ENCODE results near the gene ACER1.

- TF ChIP-seq CTCF (optimal IDR thresholded peaks at IDR 0.05 in 1 of 3, IDR thresholded peaks at IDR 0.05 in 1 of 3, conservative IDR thresholded peaks at IDR 0.05 in 1 of 3; ENCODE audit: extremely low read depth in 1 of 3, insufficient read depth in 2 of 3, low read length in 3 of 3) (no peak), EZH2 (IDR thresholded peaks at IDR 0.05; ENCODE audit: low read length) (no peak)
These were observed 43.2 kb upstream of the ACER1 start for GRCh38 chr19:6376512-6377190.

Measured in keratinocyte (primary cell).